PFSK-1 (cell line): ENCODE data around the gene AFTPH.

Source experiments
- FOXP2 ChIP-seq: optimal IDR thresholded peaks from 2 replicates; pipeline ENCODE3; 2011; ENCODE audit warnings: borderline replicate concordance, control low read depth, inconsistent platforms; ENCODE audit not compliant: insufficient read depth; ENCODE audit errors: extremely low read length, extremely low read depth
- POLR2AphosphoS5 ChIP-seq: IDR thresholded peaks from 2 replicates; pipeline ENCODE4 v1.6.1; 2012; ENCODE audit warnings: low read depth, mild to moderate bottlenecking, control low read depth, low read length, moderate library complexity
- SIN3A ChIP-seq: IDR thresholded peaks from 2 replicates; pipeline ENCODE4 v1.6.1; 2012; ENCODE audit warnings: mild to moderate bottlenecking, low read length, moderate library complexity, borderline replicate concordance; ENCODE audit not compliant: insufficient read depth
- TAF1 ChIP-seq: IDR thresholded peaks from 2 replicates; pipeline ENCODE4 v1.6.1; 2012; ENCODE audit warnings: low read length, control low read depth, borderline replicate concordance; ENCODE audit not compliant: insufficient read depth
- TF ChIP-seq, protein P1 (sequence below), 2 experiments: IDR thresholded peaks; 2 replicates each; pipeline versions ENCODE4 v1.6.1 to v1.8.0; 2011 to 2012; ENCODE audit warnings: low read depth in 2 of 2, low read length in 2 of 2, control low read depth in 1 of 2, inconsistent platforms in 1 of 2, mild to moderate bottlenecking in 1 of 2, moderate library complexity in 1 of 2; ENCODE audit not compliant: insufficient read depth in 1 of 2

DNA sequence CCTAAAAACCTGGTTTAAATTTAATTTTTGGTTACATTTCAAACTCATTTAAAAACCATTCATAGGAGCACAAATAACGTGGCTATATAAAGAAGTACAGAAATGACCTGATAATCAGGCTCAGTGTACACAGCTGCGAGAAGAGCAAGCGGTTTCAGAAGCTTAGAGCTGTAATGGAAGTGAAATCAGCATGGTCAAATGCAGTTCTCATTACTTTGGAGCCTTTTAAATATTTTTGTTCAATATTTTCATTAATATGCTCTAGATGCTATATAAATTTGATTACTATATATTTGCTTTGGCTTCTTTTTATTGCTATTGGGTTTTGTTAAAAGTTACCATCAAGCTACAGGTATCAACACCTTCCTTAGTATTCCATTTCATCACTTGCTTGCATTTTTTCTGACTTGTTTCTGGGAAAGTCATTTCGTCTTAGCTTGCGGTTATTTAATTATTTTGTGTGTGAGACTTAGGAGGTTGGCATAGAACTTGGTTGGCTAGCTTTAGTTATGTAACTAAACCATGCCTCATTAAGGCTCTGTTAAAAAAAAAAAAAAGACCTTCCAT, 58.7 kb downstream of the AFTPH start:
- TF ChIP-seq, protein P1, sequence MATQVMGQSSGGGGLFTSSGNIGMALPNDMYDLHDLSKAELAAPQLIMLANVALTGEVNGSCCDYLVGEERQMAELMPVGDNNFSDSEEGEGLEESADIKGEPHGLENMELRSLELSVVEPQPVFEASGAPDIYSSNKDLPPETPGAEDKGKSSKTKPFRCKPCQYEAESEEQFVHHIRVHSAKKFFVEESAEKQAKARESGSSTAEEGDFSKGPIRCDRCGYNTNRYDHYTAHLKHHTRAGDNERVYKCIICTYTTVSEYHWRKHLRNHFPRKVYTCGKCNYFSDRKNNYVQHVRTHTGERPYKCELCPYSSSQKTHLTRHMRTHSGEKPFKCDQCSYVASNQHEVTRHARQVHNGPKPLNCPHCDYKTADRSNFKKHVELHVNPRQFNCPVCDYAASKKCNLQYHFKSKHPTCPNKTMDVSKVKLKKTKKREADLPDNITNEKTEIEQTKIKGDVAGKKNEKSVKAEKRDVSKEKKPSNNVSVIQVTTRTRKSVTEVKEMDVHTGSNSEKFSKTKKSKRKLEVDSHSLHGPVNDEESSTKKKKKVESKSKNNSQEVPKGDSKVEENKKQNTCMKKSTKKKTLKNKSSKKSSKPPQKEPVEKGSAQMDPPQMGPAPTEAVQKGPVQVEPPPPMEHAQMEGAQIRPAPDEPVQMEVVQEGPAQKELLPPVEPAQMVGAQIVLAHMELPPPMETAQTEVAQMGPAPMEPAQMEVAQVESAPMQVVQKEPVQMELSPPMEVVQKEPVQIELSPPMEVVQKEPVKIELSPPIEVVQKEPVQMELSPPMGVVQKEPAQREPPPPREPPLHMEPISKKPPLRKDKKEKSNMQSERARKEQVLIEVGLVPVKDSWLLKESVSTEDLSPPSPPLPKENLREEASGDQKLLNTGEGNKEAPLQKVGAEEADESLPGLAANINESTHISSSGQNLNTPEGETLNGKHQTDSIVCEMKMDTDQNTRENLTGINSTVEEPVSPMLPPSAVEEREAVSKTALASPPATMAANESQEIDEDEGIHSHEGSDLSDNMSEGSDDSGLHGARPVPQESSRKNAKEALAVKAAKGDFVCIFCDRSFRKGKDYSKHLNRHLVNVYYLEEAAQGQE (IDR thresholded peaks at IDR 0.05; ENCODE audit: insufficient read depth in 1 of 2, low read depth in 2 of 2, low read length in 2 of 2), result no peak
- TF ChIP-seq POLR2AphosphoS5 (no peak), SIN3A (no peak), TAF1 (no peak), FOXP2 (no peak)
